ENCODE data around the gene PVALEF.

DNA sequence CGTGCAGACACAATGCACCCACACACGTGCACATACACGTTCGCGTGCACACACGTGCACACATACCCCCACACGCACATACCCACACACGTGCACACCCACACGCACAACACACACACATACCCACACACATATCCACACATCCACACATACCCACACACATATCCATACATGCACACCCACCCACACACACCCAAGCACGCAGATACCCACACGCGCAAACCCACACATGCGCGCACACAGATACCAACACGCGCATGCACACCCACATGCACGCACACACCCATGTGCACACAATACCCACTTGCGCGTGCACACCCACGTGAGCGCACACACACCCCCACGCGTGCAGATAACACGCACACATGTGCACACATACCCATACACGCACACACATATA is 26.8 kb upstream of the PVALEF start:
- TF ChIP-seq ELF1 (IDR thresholded peaks at IDR 0.05) (no peak), MEF2A (IDR thresholded peaks at IDR 0.05; ENCODE audit: borderline replicate concordance, low read depth) (no peak)
